ENCODE data around the gene ALK.

DNA sequence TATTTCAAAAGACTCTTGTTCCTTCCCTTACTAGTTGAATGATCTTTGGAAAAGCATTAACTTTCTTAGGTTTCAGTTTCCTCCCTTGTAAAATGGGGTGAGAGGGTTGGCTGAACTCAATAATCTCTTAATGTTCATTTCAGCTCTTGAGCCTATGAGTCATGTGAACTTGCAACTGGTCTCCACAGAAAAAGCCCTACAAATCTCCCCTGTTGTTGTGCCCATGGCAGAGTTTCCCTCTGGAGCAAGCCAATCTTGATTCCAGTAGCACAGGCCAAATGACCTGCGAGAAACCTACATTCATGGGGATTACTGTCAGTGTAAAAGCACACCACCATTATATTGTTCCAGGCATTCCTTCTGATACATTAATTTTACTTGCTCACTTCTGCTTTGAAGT is 388.9 kb downstream of the ALK start:
- TF ChIP-seq, protein P1, sequence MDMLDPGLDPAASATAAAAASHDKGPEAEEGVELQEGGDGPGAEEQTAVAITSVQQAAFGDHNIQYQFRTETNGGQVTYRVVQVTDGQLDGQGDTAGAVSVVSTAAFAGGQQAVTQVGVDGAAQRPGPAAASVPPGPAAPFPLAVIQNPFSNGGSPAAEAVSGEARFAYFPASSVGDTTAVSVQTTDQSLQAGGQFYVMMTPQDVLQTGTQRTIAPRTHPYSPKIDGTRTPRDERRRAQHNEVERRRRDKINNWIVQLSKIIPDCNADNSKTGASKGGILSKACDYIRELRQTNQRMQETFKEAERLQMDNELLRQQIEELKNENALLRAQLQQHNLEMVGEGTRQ (IDR thresholded peaks at IDR 0.05; ENCODE audit: borderline replicate concordance, low read depth, low read length) = no peak
- no peak for TF ChIP-seq YY1 (IDR thresholded peaks at IDR 0.05; ENCODE audit: low read depth)
- TF ChIP-seq, protein P2, sequence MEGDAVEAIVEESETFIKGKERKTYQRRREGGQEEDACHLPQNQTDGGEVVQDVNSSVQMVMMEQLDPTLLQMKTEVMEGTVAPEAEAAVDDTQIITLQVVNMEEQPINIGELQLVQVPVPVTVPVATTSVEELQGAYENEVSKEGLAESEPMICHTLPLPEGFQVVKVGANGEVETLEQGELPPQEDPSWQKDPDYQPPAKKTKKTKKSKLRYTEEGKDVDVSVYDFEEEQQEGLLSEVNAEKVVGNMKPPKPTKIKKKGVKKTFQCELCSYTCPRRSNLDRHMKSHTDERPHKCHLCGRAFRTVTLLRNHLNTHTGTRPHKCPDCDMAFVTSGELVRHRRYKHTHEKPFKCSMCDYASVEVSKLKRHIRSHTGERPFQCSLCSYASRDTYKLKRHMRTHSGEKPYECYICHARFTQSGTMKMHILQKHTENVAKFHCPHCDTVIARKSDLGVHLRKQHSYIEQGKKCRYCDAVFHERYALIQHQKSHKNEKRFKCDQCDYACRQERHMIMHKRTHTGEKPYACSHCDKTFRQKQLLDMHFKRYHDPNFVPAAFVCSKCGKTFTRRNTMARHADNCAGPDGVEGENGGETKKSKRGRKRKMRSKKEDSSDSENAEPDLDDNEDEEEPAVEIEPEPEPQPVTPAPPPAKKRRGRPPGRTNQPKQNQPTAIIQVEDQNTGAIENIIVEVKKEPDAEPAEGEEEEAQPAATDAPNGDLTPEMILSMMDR (IDR thresholded peaks at IDR 0.05) = no peak
- no peak for TF ChIP-seq TAF1 (IDR thresholded peaks at IDR 0.05; ENCODE audit: borderline replicate concordance, low read depth, low read length)
- no peak for TF ChIP-seq SMC3 (IDR thresholded peaks at IDR 0.05; ENCODE audit: low read depth, low read length)
- no peak for TF ChIP-seq FOXJ3 (CRISPR knock-in tag; IDR thresholded peaks at IDR 0.05)
- TF ChIP-seq EZH2phosphoT487 (IDR thresholded peaks at IDR 0.05; ENCODE audit: borderline replicate concordance, low read depth) = no peak
- TF ChIP-seq, protein P3, sequence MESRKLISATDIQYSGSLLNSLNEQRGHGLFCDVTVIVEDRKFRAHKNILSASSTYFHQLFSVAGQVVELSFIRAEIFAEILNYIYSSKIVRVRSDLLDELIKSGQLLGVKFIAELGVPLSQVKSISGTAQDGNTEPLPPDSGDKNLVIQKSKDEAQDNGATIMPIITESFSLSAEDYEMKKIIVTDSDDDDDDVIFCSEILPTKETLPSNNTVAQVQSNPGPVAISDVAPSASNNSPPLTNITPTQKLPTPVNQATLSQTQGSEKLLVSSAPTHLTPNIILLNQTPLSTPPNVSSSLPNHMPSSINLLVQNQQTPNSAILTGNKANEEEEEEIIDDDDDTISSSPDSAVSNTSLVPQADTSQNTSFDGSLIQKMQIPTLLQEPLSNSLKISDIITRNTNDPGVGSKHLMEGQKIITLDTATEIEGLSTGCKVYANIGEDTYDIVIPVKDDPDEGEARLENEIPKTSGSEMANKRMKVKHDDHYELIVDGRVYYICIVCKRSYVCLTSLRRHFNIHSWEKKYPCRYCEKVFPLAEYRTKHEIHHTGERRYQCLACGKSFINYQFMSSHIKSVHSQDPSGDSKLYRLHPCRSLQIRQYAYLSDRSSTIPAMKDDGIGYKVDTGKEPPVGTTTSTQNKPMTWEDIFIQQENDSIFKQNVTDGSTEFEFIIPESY (IDR thresholded peaks at IDR 0.05; ENCODE audit: borderline replicate concordance, low read depth) = no peak
- no peak for TF ChIP-seq NFIC (IDR thresholded peaks at IDR 0.05; ENCODE audit: borderline replicate concordance)
